HUES48 (cell line): ENCODE results near the gene ITM2C.

Experiments
- H3K27ac ChIP-seq: one replicate; pipeline ENCODE4 v1.7.0; 2013; ENCODE audit warnings: low read depth, low read length, inconsistent platforms
- H3K27me3 ChIP-seq: 2 replicates; pipeline ENCODE4 v1.6.1; 2013; ENCODE audit warnings: mild to moderate bottlenecking, low read length; ENCODE audit not compliant: control insufficient read depth, insufficient read depth
- H3K36me3 ChIP-seq: 2 replicates; pipeline ENCODE4 v1.6.1; 2013; ENCODE audit warnings: low read length; ENCODE audit not compliant: control insufficient read depth, insufficient read depth
- H3K4me1 ChIP-seq: 2 replicates; pipeline ENCODE4 v1.6.1; 2013; ENCODE audit warnings: mild to moderate bottlenecking, low read length; ENCODE audit not compliant: control insufficient read depth, insufficient read depth
- H3K4me3 ChIP-seq: 2 replicates; pipeline ENCODE4 v1.5.1; 2013; ENCODE audit warnings: mild to moderate bottlenecking, low read depth, low read length
- H3K9ac ChIP-seq: 2 replicates; pipeline ENCODE4 v1.6.1; 2013; ENCODE audit warnings: mild to moderate bottlenecking, low read depth, low read length, moderate library complexity
- H3K9me3 ChIP-seq: 2 replicates; pipeline ENCODE4 v1.6.1; 2013; ENCODE audit warnings: low read length; ENCODE audit not compliant: control insufficient read depth, insufficient read depth

Gene ITM2C

DNA sequence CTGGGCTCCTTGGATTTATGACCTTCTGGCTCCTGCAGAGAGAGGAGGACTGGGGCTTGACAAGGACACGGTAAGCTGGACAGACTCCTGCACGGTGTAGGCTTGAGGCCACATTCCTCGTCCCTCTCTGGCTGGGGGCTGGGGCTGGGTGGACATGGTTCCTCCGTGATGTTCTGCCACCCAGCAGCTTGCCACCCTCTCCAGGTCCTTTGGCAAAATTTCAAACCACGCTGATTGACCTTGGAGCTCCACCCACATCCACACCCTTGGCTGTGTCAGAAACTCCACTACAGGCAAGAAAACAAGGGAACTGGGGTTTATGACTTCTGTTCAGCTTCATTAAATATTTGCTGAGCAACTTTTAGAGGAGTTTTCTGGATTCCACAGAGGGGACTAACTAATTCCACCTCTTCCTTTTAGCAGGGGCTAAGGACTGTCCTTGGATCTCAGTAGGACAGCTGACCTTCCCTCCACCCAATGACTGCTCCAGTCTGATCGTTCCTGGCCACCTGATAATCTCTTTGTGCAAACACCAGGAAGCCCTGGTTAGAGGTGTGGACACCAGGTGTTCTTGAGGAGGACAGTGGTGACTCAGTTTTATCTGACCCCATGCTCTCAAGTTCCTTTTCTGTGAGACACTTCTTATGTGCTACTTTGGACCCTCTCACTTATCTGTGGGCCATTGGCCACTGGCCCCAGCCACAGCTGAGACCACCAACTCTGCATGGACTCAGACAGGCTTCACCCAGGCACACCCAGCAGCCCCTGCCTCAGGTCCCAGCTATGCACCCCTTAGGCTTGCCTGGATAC lies 31.0 kb downstream of the ITM2C start:
- H3K27ac ChIP-seq: no peak overlapping the region
- H3K4me1 ChIP-seq: peaks cover 17% of the 10 kb centered on the region; the same call in 1 of the 2 replicates
- no peaks in the 10 kb centered on the region for H3K9me3 ChIP-seq

DNA sequence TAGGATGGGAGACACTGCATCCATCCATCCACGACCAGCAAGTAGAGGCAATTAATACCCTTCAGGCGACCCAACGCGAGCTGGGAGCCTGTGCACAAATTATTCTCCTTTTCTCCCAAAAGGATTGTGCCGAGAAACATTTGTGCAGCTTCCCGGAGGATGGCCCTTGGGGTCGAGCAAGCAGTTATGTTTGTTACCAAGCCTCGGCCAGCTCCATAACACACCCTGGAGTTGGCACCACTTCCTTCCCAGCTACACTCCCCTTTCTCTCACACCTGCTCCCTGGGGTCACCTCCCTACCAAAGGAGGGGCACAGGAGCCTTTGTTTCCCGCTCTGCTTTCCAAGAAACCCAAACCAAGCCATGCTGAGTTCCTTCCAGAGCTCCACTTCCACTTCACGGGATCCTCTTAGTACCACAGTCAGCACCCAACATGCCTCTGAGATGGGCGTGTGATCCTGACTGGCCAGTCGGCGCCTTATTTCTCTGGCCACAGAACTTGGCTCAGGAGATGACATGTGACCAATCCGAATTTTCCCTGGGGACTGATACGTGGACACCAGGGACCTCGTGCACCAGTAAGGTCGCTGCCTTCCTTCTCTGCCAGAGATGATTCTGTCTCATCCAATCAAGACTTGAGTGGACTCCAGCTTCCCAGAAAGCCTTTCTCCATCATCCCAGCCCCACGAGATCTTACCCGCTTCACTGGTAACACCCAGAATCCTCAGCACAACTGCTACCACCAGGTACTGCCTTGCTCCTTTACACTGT lies 31.8 kb downstream of the ITM2C start:
- H3K4me1 ChIP-seq: peaks cover 17% of the 10 kb centered on the region; the same call in 1 of the 2 replicates
- no peaks in the 10 kb centered on the region for H3K36me3 ChIP-seq
- no peak overlapping the region for H3K9ac ChIP-seq
- no peaks in the 10 kb centered on the region for H3K9me3 ChIP-seq
- no peak overlapping the region for H3K27ac ChIP-seq
- H3K27me3 ChIP-seq: no peaks in the 10 kb centered on the region; the same call in 1 of the 2 replicates
- no peak overlapping the region for H3K4me3 ChIP-seq

More for the DNA sequence above, 31.0 kb downstream of the ITM2C start:
- Histone ChIP-seq H3K4me3 (no peak overlapping the region), H3K27me3 (no peaks in the 10 kb centered on the region; the same call in 1 of the 2 replicates), H3K36me3 (no peaks in the 10 kb centered on the region), H3K9ac (no peak overlapping the region)

GRCh38 chr2:230898016-230898712 lies 33.4 kb downstream of the ITM2C start:
- Histone ChIP-seq H3K4me3 (no peak overlapping the region), H3K36me3 (no peaks in the 10 kb centered on the region), H3K4me1 (peaks cover 24% of the 10 kb centered on the region), H3K9me3 (no peaks in the 10 kb centered on the region), H3K27ac (no peak overlapping the region), H3K27me3 (no peaks in the 10 kb centered on the region; the same call in 1 of the 2 replicates), H3K9ac (no peak overlapping the region)

DNA sequence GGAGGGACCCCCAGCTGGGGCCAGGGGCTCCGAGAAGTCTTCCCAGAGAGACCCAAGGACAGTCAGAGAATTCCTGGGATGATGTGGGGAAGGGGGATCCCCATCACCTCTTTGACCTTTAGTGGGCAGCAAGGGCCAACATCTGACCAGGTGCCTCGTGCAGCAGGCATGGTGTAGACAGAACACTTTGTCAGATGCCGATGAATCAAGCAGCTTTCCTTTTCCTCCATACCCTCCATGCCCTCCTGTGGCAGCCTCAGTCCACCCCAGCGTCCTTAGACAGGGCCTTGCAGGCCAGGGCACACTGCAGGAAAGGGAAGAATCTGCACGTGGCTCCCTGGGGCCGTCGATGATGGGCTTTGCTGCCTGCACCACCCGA lies 34.0 kb downstream of the ITM2C start:
- H3K4me3 ChIP-seq: no peak overlapping the region
- no peaks in the 10 kb centered on the region; the same call in 1 of the 2 replicates for H3K27me3 ChIP-seq
- no peak overlapping the region for H3K9ac ChIP-seq
- H3K27ac ChIP-seq: no peak overlapping the region
- no peaks in the 10 kb centered on the region for H3K9me3 ChIP-seq
- H3K4me1 ChIP-seq: peaks cover 26% of the 10 kb centered on the region
- no peaks in the 10 kb centered on the region for H3K36me3 ChIP-seq

DNA sequence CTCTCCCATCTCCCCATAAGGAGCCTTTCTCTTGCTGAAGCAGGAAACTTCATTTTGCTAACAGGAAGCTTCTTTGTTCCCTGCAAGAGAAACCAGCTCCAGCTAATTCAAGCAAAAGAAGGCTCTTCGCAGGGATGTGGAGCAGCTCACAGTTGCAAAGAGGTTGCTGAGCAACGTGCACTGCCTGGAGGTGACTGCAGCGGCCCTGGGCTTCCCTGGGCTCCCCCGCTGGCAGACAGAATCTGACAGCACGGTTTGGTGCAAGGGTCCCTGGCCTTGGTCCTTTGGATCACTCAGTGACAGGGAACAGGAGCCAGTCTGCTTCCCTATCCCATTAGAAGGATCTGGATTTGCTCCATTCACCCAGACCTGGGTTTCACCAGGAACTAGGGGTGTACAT lies 34.5 kb downstream of the ITM2C start:
- Histone ChIP-seq H3K4me1 (peaks cover 26% of the 10 kb centered on the region), H3K4me3 (no peak overlapping the region), H3K27me3 (peaks cover 1% of the 10 kb centered on the region; the same call in 1 of the 2 replicates), H3K9me3 (no peaks in the 10 kb centered on the region), H3K27ac (no peak overlapping the region), H3K36me3 (no peaks in the 10 kb centered on the region), H3K9ac (no peak overlapping the region)

DNA sequence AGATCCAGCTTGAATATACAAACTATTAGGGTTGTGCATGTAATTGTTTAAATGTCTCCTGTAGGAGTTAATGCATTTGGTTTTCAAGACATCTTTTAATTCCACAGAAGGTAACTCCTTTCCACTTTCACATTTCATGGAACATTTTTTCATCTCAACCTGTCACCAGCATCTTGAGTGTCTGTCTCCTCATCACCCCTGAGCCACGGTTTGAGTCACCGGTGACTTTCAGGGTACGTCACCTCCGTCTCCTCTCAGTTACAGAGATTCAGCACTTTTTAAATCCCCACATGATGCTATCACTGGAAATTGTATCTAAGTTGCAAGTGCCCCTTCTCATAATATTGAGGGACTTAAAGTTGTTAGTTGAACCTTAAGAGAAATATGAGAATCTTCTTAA lies 35.0 kb downstream of the ITM2C start:
- Histone ChIP-seq H3K36me3 (no peaks in the 10 kb centered on the region), H3K9me3 (no peaks in the 10 kb centered on the region), H3K4me1 (peaks cover 26% of the 10 kb centered on the region), H3K27ac (no peak overlapping the region), H3K9ac (no peak overlapping the region), H3K27me3 (peaks cover 5% of the 10 kb centered on the region; the same call in 1 of the 2 replicates), H3K4me3 (no peak overlapping the region)

DNA sequence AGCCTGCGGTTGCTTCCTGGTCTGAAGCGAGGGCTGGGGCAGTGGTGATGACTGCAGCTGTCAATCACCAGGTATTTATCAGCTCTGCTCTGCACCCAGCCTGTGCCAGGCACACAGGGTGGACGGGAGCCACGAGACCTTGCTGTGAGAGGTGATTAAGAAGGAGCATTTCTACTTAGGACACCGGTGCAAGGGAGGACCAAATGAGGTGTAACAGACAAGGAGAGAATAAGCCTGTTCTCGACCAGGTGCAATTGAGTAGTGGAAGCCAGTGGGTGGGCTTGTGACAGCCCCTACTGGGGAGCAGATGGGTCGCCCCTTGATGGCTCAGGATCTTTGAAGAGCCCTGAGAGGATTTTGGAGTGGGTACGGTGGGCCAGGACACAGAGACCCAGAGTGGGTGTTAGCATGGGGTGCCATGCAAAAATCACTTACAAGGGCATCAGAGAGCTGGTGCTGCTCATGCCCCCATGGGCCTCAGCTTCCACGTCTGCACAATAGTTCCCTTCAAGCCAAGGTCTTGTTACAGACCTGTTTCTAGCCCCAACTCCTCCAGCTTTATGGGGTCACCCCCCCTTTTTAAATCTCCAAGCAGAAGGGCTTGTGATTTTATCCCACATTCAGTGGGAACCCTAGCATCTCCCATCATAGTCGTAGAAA lies 35.7 kb downstream of the ITM2C start:
- no peaks in the 10 kb centered on the region for H3K36me3 ChIP-seq
- peaks cover 33% of the 10 kb centered on the region for H3K4me1 ChIP-seq
- no peak overlapping the region for H3K4me3 ChIP-seq
- H3K27ac ChIP-seq: no peak overlapping the region
- no peak overlapping the region for H3K9ac ChIP-seq
- peaks cover 5% of the 10 kb centered on the region; the same call in 1 of the 2 replicates for H3K27me3 ChIP-seq
- H3K9me3 ChIP-seq: no peaks in the 10 kb centered on the region

DNA sequence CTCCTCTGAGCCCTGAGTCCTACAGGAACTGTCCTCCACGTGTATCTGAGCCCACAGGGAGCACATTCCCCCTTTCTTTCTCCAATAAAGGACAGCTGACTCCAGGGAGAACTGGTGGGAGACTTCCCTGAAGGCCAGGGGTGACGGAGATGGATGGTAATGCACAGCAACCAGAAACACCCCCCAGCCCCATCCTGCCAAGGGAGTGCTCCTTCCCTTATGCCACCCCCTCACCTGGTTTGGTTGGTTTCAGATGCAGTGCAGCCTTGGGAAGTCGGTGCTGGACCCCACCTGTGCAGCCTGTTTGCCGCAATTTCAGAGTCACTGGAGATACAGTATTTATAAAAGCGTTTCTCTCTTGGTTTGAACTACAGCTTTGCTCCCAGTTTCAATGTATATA lies 36.3 kb downstream of the ITM2C start:
- Histone ChIP-seq H3K4me1 (peaks cover 38% of the 10 kb centered on the region), H3K36me3 (no peaks in the 10 kb centered on the region), H3K9me3 (no peaks in the 10 kb centered on the region), H3K27ac (no peak overlapping the region), H3K4me3 (no peak overlapping the region), H3K27me3 (peaks cover 7% of the 10 kb centered on the region; the same call in 1 of the 2 replicates), H3K9ac (no peak overlapping the region)

DNA sequence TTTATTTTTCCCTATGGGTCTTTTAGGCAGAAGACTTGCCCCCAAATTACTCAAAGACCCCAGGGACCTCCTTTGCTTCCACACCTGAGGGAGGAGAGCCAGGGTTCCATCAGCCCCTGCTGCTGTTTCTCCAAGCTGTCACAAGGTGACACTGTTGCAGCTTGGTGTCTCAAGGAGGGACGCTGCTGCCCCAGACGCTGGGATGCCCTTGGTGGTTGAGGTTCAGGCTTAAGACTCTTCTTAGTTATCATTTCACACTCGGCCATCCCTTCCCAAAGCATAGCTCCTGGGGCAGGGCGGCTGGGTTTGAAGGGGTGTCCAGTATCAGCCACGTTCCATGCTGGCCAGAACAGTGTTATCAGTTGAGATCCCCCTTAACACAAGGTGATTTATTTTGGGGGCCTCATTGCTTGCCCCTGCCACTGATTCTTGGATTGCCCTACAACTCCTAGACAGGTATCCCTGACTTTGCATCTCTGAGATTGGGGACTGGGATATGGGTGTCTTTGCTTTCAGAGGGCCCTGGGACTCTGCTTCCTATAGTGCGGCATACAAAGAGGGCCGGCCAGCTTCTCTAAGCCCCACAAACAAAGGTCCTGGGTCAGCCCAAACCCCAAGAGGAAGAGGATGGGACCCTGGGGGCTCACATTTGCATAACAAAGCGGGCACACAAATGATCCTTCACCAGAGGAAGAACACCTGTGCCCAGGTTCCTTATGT lies 37.6 kb downstream of the ITM2C start:
- peaks cover 12% of the 10 kb centered on the region for H3K27me3 ChIP-seq
- no peaks in the 10 kb centered on the region for H3K36me3 ChIP-seq
- peak overlapping the region; percentile 86 for H3K27ac ChIP-seq
- peaks cover 38% of the 10 kb centered on the region for H3K4me1 ChIP-seq
- peak overlapping the region; percentile 48 for H3K4me3 ChIP-seq
- H3K9ac ChIP-seq: 0 out of 2 replicates have a peak overlapping the region, but pooled peaks have one; percentile 10
- no peaks in the 10 kb centered on the region for H3K9me3 ChIP-seq
